NK-92 treated with Interleukin-12 subunit alpha and Interleukin-12 subunit beta, amount 100 ng/mL, for 24 hours (cell line): ENCODE results near the gene MRNIP.
"Not testable (repeated sequence)": the region's sequence is repeated elsewhere in the genome, so short reads cannot be mapped to it uniquely, and the experiment has no call there.

Experiments used
- DNase-seq: peaks from one replicate; lab custom pipeline; 2025; lab: John Stamatoyannopoulos, UW

The MRNIP gene

GRCh38 chr5:179839328-179840256, 19.0 kb downstream of the MRNIP start:
- no peak for DNase-seq

GRCh38 chr5:179837076-179838011, 21.3 kb downstream of the MRNIP start:
- DNase-seq, result no peak

- peak; percentile 44 for DNase-seq
These were observed 22.2 kb downstream of the MRNIP start for GRCh38 chr5:179836225-179837019.

- not testable (repeated sequence) for DNase-seq
These were observed 23.7 kb downstream of the MRNIP start for GRCh38 chr5:179834871-179835270.

GRCh38 chr5:179834120-179834519, 24.5 kb downstream of the MRNIP start:
- no peak for DNase-seq

GRCh38 chr5:179833709-179834070, 24.9 kb downstream of the MRNIP start:
- no peak for DNase-seq

- DNase-seq, result no peak
These were observed 25.4 kb downstream of the MRNIP start for GRCh38 chr5:179833056-179833708.

GRCh38 chr5:179832039-179832745, 26.4 kb downstream of the MRNIP start:
- DNase-seq, result no peak

- no peak for DNase-seq
These were observed 27.7 kb downstream of the MRNIP start for GRCh38 chr5:179830818-179831468.

- no peak for DNase-seq
These were observed 28.7 kb downstream of the MRNIP start for GRCh38 chr5:179829732-179830435.

GRCh38 chr5:179828756-179829421, 29.7 kb downstream of the MRNIP start:
- no peak for DNase-seq

- no peak for DNase-seq
These were observed 30.9 kb downstream of the MRNIP start for GRCh38 chr5:179827680-179828079.

GRCh38 chr5:179825655-179826182, 32.9 kb downstream of the MRNIP start:
- DNase-seq, result no peak

- no peak for DNase-seq
These were observed 33.9 kb downstream of the MRNIP start for GRCh38 chr5:179824745-179825112.

GRCh38 chr5:179823937-179824744, 34.5 kb downstream of the MRNIP start:
- no peak for DNase-seq

GRCh38 chr5:179822444-179822990, 36.1 kb downstream of the MRNIP start:
- no peak for DNase-seq

GRCh38 chr5:179822059-179822432, 36.6 kb downstream of the MRNIP start:
- DNase-seq, result no peak
